Occipital lobe (tissue), 2 donors: ENCODE results near the gene DCC. TPM values are rescaled to one million over a fixed set of nuclear protein-coding genes. Genes with fewer than 3 reads are reported as not detected.
"Not testable (repeated sequence)": the region's sequence is repeated elsewhere in the genome, so short reads cannot be mapped to it uniquely, and the experiment has no call there.

Experiments used
- DNase-seq: peaks from one replicate; lab custom pipeline; 2025; lab: John Stamatoyannopoulos, UW
- total RNA-seq: library from RNA; depleted of rRNA; stranded (reverse); fragments of >200 nt; gene quantifications from one replicate; pipeline ENCODE4 v1.2.3, GENCODE V29; 2014

DCC gene
- total RNA-seq, 1 donor from 2014 or later: 13.6 TPM

DNA sequence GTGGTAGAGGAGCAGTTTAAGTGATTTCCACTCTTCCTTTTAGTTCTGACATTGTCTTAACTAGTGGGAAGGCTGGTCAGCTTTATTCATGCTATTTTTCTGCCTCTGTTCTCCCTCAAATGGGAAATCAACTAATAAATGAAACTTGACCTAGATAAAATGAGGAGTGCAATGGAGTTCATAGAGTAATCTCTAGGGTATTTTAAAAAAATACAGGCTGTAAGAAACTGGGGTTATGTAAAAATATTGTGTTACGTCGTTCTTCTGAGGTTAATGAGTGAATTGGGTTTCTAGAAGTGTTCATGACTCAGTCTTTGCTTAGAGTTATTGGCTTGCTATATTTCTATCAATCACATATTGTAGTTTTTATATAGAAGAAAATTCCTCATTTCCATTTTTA is 1150.0 kb downstream of the DCC start:
- no peak for DNase-seq

DNA sequence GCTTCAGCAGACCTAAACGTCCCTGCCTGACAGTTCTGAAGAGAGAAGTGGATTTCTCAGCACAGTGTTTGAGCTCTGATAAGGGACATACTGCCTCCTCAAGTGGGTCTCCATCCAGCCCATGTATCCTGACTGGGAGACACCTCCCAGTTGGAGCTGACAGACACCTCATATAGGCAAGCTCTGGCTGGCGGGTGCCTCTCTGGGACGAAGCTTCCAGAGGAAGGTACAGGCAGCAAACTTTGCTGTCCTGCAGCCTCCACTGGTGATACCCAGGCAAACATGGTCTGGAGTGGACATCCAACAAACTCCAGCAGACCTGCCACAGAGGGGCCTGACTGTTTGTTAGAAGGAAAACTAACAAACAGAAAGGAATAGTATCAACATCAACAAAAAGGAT is 1156.0 kb downstream of the DCC start:
- DNase-seq: no peak

DNA sequence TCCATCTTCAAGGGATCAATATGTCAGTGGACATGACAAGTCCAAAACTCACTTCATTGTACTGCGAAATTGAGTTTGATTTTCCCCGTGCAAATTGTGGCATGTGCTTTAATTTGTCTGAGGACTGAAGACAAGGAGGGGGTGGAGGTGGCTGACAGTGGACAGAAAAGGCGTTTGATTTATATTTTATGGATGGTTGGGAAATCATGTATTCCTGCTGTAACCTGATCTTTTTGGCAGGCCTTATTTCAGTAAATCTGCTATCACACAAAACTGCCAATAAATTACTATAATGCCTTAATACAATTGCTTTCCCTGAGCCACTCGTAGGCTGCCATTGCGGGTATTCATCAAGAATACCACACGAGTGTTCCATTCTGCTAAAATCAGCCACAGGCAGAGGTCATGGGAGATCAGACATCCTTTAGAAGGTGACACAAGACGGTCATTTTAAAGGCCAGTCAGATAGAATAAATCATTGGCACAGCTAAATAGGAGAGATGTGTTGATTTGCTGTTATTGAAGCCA is 1164.0 kb downstream of the DCC start:
- no peak for DNase-seq

DNA sequence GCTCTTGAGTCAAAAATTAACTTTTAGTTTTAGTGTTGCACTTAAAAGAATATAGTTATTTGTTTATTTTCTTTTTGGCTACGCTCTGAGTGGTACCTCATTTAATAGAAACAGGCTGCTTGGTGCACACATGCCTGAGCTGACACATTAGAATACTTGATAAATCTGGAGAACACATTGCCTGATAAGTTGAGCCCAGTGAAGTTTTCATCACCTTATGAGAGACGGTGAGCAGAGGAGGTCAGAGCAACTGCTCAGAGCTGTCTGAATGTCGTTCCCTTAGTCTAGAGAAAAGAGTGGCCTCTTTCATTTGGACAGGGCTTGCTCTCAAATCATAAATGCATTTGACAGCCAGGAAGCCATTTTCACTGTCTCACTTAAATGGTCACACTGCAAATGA is 1168.5 kb downstream of the DCC start:
- no peak for DNase-seq

DNA sequence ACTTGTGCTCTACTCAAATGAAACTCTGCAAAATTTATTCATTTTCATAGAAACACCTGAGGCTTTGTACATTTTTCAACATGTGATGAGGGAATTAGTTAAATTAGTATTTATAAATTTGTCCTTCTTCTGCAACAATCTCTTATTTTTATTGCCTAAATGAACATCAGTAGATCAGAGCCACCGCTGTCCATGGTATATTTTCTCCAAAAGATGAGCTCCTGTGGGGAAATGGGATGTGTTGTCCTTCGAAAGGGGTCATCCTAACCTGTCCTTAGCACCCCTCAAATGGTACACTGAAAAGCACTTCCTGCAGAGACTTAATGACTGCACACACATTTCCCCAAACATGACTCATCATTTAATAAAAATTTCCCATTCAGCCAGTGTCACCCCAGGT is 1169.9 kb downstream of the DCC start:
- DNase-seq: no peak

DNA sequence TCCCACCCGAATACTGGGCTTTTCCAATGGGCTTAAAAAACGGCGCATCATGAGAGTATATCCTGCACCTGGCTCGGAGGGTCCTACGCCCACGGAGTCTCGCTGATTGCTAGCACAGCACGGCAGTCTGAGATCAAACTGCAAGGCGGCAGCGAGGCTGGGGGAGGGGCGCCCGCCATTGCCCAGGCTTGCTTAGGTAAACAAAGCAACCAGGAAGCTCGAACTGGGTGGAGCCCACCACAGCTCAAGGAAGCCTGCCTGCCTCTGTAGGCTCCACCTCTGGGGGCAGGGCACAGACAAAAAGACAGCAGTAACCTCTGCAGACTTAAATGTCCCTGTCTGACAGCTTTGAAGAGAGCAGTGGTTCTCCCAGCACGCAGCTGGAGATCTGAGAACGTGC is 1171.7 kb downstream of the DCC start:
- not testable (repeated sequence) for DNase-seq

DNA sequence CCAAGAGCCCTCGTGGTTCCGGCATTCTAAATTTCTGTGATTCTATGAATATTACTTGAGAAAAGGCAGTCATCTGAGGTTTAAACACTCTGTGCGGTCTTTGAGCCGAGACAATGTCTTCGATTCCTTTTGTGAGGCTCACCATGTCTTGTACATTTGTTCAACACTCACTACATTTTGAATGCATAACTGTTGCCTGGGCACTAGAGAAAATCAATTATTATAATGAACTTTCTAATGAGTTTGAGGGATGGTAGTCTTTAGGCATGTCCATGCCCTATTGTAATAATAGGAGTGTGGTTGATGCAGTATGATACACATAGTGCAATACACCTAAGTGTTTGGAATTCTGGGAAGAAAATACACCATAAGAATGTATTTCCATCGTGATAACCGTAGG is 1181.1 kb downstream of the DCC start:
- DNase-seq: no peak

DNA sequence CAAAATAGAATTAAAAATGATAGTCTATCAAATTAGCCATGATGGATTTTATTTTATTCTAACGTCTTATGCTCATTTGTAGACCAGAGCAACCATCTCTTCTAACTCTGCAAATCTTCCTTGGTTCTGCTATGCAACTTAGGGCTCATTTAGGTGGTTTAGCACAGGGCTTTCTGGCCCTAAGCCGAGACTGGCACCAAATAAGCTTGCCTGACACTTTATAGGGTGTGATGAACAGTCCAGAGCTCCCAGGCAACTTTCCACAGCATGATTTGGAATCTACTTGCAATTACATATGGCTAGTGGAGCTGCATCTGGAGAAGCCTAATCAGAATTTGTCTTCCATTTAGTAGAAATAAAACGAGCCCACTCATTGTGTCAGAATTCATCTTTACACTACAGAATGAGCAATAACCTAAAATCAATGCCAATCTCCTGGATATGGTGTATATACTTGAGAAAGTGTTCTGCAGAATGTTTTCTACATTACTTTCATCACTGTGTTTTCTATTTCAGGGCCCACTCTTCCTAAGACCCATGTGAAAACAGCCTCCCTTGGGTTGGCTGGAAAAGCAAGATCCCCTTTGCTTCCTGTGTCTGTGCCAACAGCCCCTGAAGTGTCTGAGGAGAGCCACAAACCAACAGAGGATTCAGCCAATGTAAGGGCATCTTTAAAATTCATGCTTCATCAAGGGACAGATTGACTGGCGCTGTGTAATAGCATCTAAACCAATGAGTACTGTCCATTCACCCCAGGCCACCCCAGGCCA is 1186.3 kb downstream of the DCC start:
- DNase-seq: no peak

DNA sequence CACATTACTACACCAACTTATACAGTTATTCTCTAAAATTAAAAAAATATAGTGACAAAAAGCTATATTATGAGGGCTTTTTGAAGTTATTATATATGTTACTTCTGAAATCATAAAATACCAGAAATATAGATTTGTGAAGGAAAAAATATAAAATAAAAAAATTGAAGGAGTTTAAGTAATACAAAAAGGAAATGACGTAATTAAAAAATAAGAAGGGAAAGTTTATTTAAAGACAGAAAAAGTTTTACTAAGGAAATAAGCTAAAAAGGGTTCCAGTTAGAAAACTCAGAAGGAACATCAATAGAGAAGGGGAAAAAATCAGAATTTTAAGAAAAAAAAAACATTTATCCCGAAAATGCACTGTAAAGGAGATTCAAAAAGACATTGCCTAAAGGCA is 1187.4 kb downstream of the DCC start:
- DNase-seq: no peak

DNA sequence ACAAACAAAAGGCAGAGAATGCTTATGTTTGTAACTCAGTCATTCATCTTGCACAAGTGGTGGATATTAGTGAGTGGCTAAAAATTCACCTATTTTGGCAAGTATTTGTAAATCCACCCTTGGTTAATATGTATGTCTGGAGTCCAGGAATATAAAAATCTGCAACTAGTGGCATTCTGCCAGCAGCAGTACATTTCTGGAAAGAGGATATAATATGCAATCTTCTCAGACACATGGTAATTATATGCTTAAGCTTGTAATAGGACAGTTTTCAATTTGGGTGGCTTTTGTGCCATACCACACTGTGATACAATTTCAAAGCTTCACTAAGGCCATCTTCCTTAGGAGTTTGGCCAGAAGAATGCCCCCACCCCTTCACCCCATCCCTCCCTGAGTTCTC is 1191.2 kb downstream of the DCC start:
- no peak for DNase-seq

DNA sequence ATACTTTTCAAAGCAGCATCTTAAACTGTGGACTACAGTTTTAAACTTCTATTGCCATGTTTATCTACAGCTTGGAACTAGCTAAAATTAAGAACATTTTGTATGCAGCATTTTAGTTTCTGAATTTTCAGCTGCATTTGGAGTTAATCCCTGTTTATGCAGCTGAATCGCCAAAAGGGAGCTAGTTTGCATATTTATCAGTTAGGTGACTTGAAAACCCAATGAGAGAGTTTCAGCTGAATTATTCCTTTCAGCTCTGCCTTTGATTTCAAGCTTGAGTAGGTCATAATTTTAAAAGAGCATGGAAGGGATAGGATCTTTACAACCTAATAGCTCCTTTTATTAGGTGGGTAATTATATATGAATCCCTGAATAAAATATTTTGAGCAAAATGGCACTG is 1191.9 kb downstream of the DCC start:
- DNase-seq: no peak

DNA sequence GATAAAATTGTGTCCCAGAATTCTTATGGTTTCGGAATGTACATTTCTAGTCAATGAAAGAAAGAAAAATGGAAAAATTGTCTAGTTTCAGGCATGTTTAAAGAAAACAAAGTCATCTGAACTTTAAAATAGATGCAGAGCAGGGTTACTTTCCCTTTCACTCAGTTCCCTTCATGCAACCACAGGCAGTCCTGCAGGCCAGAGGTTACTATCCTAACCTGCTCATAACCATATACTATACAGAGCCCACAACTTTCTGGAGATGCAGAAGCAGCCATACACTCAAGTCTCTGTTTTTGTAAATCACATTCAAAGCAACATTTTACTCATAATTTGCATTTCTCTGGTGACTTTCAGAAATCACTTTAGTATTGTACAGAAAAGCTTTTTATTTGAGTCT is 1194.2 kb downstream of the DCC start:
- no peak for DNase-seq

DNA sequence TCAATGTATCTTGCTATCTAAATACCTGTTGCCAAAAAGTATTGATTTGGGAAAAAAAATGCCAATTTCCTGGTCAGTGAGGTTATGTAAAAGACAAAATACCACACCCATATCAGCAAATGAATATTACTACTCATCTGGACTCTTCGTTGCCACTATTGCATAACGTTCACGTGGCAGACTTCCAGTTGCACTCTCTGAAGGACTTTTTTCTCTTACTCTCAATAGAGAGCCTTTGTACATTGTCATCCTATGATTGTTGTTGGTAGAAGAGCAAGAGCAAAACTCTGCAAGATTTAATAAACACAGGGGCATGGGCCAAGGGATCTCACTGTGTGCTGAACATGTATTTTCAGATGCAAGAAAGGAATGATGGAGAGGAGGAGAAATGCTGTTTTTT is 1194.7 kb downstream of the DCC start:
- DNase-seq: peak; percentile 8

DNA sequence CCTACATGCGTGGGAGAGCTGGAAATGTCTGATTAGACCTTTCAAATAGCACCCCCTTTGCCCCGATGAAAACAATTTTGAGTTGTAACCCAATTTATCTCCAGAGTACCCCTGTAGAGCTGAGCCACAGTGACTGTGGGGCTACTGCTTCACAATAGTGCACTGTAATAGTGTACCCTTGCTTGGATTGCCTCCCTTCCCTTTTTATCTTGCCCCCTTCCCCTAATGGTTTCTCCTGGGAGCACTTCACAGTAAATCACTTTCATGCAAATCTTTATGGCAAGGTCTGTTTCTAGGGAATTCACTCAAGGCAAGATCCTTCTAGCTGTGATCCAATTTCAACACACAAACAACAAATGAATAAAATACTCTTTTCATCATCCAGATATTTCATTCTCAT is 1196.9 kb downstream of the DCC start:
- no peak for DNase-seq

DNA sequence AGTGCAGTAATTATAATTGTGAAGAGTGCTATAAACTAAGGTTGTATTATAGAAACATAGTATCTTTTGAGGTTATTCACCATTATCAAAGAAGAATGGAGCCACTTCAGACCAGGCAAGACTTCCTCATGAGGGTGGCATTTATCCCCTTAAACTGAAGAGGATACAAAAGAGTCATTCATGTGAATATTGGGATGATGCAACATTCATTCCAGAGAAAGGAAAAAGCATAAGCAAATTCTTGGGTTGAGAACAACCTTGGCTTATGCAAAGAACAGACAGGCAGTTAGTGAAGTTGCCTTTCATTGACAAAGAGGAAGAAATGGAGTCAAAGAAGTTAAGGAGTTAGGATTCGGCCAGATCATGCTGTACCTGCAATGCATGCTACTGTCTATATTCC is 1201.9 kb downstream of the DCC start:
- no peak for DNase-seq

DNA sequence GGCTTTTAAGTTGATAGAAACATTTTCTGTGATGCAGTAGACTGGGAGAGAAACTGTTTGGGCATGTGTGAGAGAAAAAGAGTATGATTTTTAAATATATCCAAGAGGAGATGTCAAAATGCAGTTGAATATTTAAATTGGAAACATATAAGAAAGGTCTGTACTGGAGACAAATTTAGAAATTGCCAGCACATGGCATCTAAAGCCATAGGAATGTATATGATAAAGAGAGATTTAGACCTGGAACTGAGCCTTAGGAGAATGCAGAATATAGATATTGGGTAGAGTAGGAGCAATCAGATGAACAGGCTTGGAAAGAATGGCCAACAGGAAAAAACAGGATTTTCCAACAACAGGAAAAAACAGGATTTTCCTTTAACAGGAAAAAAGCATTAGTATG is 1203.7 kb downstream of the DCC start:
- DNase-seq: no peak

DNA sequence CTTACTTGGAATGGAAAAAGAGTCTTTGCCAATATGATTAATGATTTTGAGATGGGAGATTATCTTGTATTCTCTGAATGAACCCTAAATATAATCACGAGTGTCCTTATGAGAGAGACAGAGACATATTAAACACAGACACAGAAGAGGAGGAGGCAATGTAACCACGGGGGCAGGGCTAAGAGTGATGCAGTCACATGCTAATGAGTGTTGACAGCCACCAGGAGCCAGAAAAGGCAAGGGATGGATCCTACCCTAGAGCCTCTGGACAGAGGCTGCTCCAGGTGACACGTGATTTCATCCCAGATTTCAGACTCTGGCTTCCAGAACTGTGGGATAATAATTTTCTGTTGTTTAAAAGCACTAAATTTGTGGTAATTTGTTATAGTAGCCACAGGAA is 1204.9 kb downstream of the DCC start:
- no peak for DNase-seq

DNA sequence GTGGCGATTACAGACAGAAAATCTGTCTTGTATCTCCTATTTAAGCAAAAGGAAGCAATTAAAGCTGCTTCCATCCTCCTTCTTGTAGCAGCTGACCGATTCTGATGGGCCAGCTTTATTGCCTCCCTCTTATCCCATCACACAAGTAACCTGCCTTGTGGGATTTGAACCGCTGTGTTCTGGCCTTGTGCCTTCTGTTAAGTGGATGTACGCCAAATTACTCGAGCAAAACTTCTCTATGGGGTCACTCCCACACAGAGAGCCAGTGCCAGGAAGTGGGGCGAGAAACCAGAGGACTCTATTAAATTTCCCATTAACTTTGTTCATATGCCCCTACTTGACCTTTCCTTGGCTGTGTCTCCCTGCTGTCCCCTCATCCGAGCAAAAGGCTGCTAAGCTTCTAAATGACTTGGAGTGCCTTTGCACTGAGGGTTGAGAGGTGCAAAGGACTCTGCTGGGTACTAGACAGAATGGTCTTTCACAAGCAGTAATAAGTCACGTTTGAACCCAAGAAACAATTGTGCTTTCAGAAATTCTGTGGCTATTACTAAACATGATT is 1212.0 kb downstream of the DCC start:
- no peak for DNase-seq

DNA sequence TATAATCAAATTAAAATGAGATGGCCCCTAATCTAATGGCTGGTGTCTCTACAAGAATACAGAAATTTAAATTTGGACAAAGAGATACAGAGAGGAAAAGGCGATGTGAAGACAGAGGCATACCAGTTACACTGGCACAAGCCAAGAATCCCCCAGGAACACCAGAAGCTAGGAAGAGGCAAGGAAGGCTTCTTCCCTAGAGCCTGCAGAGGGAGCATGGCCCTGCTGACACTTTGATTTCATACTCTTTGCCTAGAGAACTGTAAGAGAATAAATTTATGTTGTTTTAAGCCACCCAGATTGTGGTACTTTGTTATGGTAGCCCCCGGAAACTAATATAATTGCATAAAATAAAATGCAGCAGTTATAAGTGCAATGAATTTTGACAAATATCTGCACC is 1213.0 kb downstream of the DCC start:
- no peak for DNase-seq

DNA sequence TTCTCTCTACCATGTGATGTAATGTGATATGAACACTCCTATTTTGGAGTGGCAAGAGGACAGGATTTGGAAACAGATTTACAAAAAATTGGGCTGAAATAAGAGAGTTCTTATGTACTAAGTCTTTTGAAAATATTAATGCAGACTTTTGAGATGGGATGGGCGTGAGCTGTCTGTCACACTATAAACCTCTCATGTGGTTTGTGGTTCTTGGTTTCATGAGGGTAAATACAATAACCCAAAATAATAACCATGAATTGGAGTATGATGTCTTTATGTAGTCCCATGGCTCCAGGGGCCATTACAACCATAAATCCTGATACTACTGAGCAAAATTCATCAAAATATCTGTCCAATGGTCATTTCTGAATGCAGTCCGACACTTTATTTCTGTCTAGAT is 1216.5 kb downstream of the DCC start:
- DNase-seq: no peak

DNA sequence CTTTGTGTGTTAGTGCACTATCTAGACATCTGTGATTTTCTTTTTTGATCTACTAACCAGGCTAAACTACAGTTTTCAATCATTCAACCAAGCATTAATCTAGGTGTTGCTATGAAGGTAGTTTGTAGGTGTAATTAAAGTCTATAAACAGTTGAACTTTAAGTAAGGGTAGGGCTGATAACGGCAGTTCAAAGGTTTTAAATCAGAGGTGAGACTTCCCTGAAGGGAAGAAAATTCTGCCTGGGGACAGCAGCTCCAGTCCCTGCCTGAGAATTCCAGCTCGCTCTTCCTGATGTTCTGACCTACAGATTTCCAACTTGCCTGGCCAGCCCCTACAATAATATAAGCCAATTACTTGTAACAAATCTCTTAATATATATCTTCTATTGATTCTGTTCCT is 1220.5 kb downstream of the DCC start:
- no peak for DNase-seq

DNA sequence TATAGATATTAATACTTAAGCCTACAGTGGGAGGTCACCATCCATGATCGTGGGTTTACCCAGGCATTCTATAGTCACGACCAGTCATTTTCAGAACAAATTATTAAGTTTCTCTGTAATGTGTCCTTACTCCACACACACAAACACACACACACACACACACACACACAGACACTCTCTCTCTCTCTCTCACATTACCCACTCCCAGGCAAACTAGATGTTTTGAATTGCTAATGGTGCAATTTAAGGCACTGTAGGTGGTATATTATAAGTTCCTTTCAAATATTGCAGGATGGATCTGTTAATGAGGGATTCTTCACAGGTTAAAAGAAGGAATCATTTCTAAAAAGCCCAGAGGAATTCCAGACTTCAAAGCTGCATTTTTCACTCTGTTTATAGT is 1226.6 kb downstream of the DCC start:
- DNase-seq: no peak

DNA sequence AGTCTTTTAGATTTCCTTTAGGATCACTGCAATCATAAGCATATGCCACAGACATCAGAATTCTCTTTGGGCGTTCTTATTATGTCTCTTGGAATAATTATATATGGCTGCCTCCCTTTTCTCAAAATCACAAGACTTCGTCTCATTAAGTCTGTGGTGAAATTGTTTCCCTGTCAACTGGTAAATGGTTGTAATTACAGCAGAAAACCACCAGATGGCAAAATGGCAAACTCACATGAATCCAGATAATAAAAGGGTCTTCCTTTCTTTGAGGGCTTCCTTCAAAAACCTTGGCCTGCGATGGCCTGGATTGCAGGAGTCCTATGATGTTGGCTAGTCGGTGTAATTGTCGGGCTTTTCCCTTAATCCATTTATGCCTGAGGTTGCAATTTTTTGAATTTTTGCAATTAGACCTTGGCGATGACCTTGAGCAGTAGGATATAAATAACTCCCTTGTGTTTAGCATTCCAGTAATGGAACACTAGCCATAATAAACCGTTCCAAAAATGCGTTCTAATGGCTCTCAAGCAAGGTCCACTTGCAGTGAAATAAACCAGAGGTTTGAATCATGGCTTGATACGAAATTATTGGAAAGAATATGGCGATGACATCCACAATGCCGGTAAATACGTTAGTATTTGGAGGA is 1228.1 kb downstream of the DCC start:
- no peak for DNase-seq
